RPMI8226 (cell line): ENCODE results near the gene EOLA2.
A peak's percentile ranks its signal among the peaks of the same experiment; 100 is the strongest.
"Not testable (repeated sequence)": the region's sequence is repeated elsewhere in the genome, so short reads cannot be mapped to it uniquely, and the experiment has no call there.

Experiments
- DNase-seq: peaks from one replicate; pipeline ENCODE4 v3.0.0-alpha.2; 2015

Gene EOLA2

GRCh38 chrX:149932150-149932549, 6.1 kb downstream of the EOLA2 start:
- DNase-seq = not testable (repeated sequence)

- DNase-seq = not testable (repeated sequence)
Observed at GRCh38 chrX:149931355-149931754, 6.9 kb downstream of the EOLA2 start.

- DNase-seq = not testable (repeated sequence)
Observed at GRCh38 chrX:149929400-149929799, 8.9 kb downstream of the EOLA2 start, which contains the start of gene HSFX4. HSFX4 (plus strand) TSS chrX:149929573; CDS start chrX:149929645, 72 bp downstream.

GRCh38 chrX:149928635-149929034, 9.7 kb downstream of the EOLA2 start:
- DNase-seq = not testable (repeated sequence)

GRCh38 chrX:149927964-149928258, 10.4 kb downstream of the EOLA2 start:
- DNase-seq = not testable (repeated sequence)

- DNase-seq = not testable (repeated sequence)
Observed at GRCh38 chrX:149927245-149927963, 10.9 kb downstream of the EOLA2 start.

GRCh38 chrX:149924434-149924833, 13.9 kb downstream of the EOLA2 start:
- DNase-seq = not testable (repeated sequence)

GRCh38 chrX:149923836-149924235, 14.5 kb downstream of the EOLA2 start:
- not testable (repeated sequence) for DNase-seq

GRCh38 chrX:149916745-149917392, 21.4 kb downstream of the EOLA2 start:
- no peak for DNase-seq

- no peak for DNase-seq
Observed at GRCh38 chrX:149910178-149910695, 28.1 kb downstream of the EOLA2 start.

GRCh38 chrX:149909324-149910177, 28.7 kb downstream of the EOLA2 start:
- no peak for DNase-seq

GRCh38 chrX:149908727-149909126, 29.6 kb downstream of the EOLA2 start:
- DNase-seq = no peak

GRCh38 chrX:149908308-149908707, 30.0 kb downstream of the EOLA2 start:
- DNase-seq = peak; percentile 44

GRCh38 chrX:149903889-149904748, 34.2 kb downstream of the EOLA2 start:
- no peak for DNase-seq

- DNase-seq = no peak
Observed at GRCh38 chrX:149898554-149898953, 39.7 kb downstream of the EOLA2 start.

- DNase-seq = not testable (repeated sequence)
Observed at GRCh38 chrX:149890828-149891227, 47.5 kb downstream of the EOLA2 start.
